ENCODE results near the gene EGFL7. TPM values are rescaled to one million over a fixed set of nuclear protein-coding genes. Genes with fewer than 3 reads are reported as not detected.

EGFL7 gene
- total RNA-seq, 1 experiment from 2014 or later: 54.6 TPM

DNA sequence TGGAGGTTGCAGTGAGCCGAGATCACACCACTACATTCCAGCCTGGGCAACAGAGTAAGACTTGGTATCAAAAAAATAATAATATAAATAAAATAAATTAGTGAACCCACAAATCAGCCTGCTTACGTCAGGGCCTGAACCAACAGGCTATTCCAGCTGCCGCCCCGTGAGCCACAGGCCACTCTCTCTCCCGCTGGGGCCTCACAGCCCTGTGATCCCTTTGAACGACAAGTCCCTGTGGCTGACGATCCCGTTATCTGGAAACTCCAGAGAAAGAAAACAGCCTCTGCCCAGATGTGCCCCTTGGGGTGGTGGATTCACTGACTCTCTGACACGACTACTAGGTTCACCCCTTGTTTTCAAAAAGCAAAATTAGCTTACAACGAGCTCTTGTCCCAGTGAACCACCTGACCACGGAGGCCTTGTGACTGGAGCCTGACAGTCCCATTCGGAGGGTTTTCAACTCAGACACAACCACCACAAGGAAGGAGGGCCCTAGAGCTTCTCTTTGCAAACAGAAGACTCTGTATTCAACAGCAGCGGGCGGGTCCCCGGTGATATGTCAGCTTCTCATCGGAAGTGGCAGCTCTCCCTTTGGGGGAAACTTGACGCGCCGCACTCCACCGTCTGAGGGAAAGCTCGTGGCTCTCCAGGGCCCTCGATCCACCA is 45.3 kb downstream of the EGFL7 start:
- ChIA-PET CTCF (interaction anchor here (0.5 to 1.9 kb wide), 4 partner anchors 21 to 386 kb away, joined by 3 to 8 read pairs (median 5); partner anchors contain the start of gene LCN8), POLR2A (no interaction called here)
- no peak overlapping the region for H3K4me3 Mint-ChIP-seq
- peaks cover 16% of the 10 kb centered on the region for H3K27me3 Mint-ChIP-seq (ENCODE audit: low read depth)
- H3K4me1 Mint-ChIP-seq: no peaks in the 10 kb centered on the region
- ATAC-seq (no peak), DNase-seq (ENCODE audit: low spot score) (no peak)
- H3K36me3 Mint-ChIP-seq: no peaks in the 10 kb centered on the region
- TF ChIP-seq SP1 (CRISPR knock-in tag; conservative IDR thresholded peaks at IDR 0.05) (no peak), TEAD1 (CRISPR knock-in tag; IDR thresholded peaks at IDR 0.05) (no peak)
- TF ChIP-seq, protein P1, sequence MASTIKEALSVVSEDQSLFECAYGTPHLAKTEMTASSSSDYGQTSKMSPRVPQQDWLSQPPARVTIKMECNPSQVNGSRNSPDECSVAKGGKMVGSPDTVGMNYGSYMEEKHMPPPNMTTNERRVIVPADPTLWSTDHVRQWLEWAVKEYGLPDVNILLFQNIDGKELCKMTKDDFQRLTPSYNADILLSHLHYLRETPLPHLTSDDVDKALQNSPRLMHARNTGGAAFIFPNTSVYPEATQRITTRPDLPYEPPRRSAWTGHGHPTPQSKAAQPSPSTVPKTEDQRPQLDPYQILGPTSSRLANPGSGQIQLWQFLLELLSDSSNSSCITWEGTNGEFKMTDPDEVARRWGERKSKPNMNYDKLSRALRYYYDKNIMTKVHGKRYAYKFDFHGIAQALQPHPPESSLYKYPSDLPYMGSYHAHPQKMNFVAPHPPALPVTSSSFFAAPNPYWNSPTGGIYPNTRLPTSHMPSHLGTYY (CRISPR knock-in tag; IDR thresholded peaks at IDR 0.05): no peak
- no peak overlapping the region; the same call in 1 of the 2 replicates for H3K27ac Mint-ChIP-seq
- H3K9me3 Mint-ChIP-seq: no peaks in the 10 kb centered on the region

DNA sequence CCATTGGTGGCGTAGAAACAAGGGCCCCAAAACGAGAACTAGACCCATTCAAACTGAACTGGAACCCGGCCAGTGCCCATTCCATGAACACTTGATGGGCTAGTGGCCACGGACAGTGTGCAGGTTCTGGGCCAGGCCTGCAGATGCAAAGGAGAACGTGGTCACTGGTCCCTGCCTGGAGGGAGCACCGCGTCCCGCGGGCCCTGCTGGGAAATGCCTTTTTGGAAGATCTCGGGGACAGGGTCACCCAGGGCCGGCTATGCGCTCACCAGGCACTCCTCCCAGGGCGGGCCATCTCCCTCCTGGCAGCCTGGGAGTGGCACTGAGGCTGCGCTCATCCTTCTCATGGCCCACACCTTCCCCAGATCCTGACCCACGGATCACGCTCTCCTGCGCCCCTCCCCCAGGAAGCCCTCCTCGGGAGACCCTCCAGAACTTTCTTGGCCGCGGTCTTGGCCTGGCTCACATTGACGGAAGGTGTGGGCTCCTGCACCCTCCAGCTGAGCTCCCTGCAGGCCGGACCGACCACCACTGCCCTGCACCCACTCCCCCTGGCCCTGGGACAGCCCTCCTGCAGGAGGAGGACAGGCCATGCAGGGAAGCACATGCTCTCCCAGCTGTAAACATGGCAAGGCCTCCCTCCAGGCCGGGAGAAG is 46.9 kb downstream of the EGFL7 start:
- Mint-ChIP-seq H3K27me3 (ENCODE audit: low read depth) (peaks cover 15% of the 10 kb centered on the region), H3K4me1 (peaks cover 4% of the 10 kb centered on the region), H3K9me3 (no peaks in the 10 kb centered on the region), H3K4me3 (no peak overlapping the region), H3K27ac (no peak overlapping the region), H3K36me3 (no peaks in the 10 kb centered on the region)
- no peak for ATAC-seq
- DNase-seq (ENCODE audit: low spot score): no peak
- ChIA-PET CTCF (interaction anchor here (0.8 to 1.9 kb wide), 3 partner anchors 16 to 37 kb away, joined by 3 to 8 read pairs (median 3); no protein-coding TSS in a partner anchor), POLR2A (no interaction called here)
- TF ChIP-seq CREM (CRISPR knock-in tag; IDR thresholded peaks at IDR 0.05) (no peak), ZNF317 (CRISPR knock-in tag; IDR thresholded peaks at IDR 0.05; ENCODE audit: borderline replicate concordance, low read depth) (no peak), CBFB (CRISPR knock-in tag; IDR thresholded peaks at IDR 0.05; ENCODE audit: low read depth) (no peak), ZNF219 (CRISPR knock-in tag; IDR thresholded peaks at IDR 0.05; ENCODE audit: borderline replicate concordance) (no peak), FOXK1 (CRISPR knock-in tag; IDR thresholded peaks at IDR 0.05) (no peak), RORB (CRISPR knock-in tag; IDR thresholded peaks at IDR 0.05) (no peak), ZNF396 (CRISPR knock-in tag; IDR thresholded peaks at IDR 0.05; ENCODE audit: borderline replicate concordance) (no peak), ELF4 (CRISPR knock-in tag; IDR thresholded peaks at IDR 0.05; ENCODE audit: low read depth) (no peak), ZNF121 (CRISPR knock-in tag; IDR thresholded peaks at IDR 0.05) (no peak)
- TF ChIP-seq, protein P2, sequence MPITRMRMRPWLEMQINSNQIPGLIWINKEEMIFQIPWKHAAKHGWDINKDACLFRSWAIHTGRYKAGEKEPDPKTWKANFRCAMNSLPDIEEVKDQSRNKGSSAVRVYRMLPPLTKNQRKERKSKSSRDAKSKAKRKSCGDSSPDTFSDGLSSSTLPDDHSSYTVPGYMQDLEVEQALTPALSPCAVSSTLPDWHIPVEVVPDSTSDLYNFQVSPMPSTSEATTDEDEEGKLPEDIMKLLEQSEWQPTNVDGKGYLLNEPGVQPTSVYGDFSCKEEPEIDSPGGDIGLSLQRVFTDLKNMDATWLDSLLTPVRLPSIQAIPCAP (CRISPR knock-in tag; IDR thresholded peaks at IDR 0.05): no peak
- TF ChIP-seq, protein P3, sequence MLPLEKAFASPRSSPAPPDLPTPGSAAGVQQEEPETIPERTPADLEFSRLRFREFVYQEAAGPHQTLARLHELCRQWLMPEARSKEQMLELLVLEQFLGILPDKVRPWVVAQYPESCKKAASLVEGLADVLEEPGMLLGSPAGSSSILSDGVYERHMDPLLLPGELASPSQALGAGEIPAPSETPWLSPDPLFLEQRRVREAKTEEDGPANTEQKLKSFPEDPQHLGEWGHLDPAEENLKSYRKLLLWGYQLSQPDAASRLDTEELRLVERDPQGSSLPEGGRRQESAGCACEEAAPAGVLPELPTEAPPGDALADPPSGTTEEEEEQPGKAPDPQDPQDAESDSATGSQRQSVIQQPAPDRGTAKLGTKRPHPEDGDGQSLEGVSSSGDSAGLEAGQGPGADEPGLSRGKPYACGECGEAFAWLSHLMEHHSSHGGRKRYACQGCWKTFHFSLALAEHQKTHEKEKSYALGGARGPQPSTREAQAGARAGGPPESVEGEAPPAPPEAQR (CRISPR knock-in tag; IDR thresholded peaks at IDR 0.05): no peak
- TF ChIP-seq, protein P4, sequence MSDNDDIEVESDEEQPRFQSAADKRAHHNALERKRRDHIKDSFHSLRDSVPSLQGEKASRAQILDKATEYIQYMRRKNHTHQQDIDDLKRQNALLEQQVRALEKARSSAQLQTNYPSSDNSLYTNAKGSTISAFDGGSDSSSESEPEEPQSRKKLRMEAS (CRISPR knock-in tag; IDR thresholded peaks at IDR 0.05): no peak
- TF ChIP-seq, protein P5, sequence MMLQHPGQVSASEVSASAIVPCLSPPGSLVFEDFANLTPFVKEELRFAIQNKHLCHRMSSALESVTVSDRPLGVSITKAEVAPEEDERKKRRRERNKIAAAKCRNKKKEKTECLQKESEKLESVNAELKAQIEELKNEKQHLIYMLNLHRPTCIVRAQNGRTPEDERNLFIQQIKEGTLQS (CRISPR knock-in tag; conservative IDR thresholded peaks at IDR 0.05): no peak
- TF ChIP-seq, protein P6, sequence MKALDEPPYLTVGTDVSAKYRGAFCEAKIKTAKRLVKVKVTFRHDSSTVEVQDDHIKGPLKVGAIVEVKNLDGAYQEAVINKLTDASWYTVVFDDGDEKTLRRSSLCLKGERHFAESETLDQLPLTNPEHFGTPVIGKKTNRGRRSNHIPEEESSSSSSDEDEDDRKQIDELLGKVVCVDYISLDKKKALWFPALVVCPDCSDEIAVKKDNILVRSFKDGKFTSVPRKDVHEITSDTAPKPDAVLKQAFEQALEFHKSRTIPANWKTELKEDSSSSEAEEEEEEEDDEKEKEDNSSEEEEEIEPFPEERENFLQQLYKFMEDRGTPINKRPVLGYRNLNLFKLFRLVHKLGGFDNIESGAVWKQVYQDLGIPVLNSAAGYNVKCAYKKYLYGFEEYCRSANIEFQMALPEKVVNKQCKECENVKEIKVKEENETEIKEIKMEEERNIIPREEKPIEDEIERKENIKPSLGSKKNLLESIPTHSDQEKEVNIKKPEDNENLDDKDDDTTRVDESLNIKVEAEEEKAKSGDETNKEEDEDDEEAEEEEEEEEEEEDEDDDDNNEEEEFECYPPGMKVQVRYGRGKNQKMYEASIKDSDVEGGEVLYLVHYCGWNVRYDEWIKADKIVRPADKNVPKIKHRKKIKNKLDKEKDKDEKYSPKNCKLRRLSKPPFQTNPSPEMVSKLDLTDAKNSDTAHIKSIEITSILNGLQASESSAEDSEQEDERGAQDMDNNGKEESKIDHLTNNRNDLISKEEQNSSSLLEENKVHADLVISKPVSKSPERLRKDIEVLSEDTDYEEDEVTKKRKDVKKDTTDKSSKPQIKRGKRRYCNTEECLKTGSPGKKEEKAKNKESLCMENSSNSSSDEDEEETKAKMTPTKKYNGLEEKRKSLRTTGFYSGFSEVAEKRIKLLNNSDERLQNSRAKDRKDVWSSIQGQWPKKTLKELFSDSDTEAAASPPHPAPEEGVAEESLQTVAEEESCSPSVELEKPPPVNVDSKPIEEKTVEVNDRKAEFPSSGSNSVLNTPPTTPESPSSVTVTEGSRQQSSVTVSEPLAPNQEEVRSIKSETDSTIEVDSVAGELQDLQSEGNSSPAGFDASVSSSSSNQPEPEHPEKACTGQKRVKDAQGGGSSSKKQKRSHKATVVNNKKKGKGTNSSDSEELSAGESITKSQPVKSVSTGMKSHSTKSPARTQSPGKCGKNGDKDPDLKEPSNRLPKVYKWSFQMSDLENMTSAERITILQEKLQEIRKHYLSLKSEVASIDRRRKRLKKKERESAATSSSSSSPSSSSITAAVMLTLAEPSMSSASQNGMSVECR (CRISPR knock-in tag; IDR thresholded peaks at IDR 0.05; ENCODE audit: borderline replicate concordance): no peak
